ENCODE results near the gene AGAP5. TPM values are rescaled to one million over a fixed set of nuclear protein-coding genes. Genes with fewer than 3 reads are reported as not detected.

The AGAP5 gene
- total and polyA plus RNA-seq, 10 of the 15 experiments (the other 5 are each of a cell fraction or from before 2014, with no cell fraction given): 0.68 to 8.5 (median 6.7) TPM; not detected in 1

GRCh38 chr10:73730153-73730906 lies 32.4 kb upstream of the AGAP5 start:
- peak; percentile 83 for FAIRE-seq
- H3K27ac ChIP-seq (ENCODE audit: control insufficient read depth, insufficient read depth): peak overlapping the region; percentile 67
- no TSS peak for BruUV-seq (replicated peaks)
- WGBS (ENCODE audit: insufficient coverage, insufficient replicate concordance, low lambda C conversion rate, missing lambda C conversion rate): under 1% methylated on average over 58 of the region's 58 CpGs
- H3K79me2 ChIP-seq (ENCODE audit: control insufficient read depth, insufficient read depth, low read length): peaks cover 24% of the 10 kb centered on the region
- H3K9me3 ChIP-seq (replicated peaks; ENCODE audit: control insufficient read depth, insufficient read depth, low read length): no peaks in the 10 kb centered on the region
- peak overlapping the region; percentile 95 for H2AFZ ChIP-seq (ENCODE audit: control insufficient read depth, low read depth, low read length)
- in situ Hi-C loops (cut with MboI): no loop called here
- ChIA-PET SMC1A (ENCODE audit: uncharacterized antibody, unreplicated experiment) (interaction anchor here (0.7 to 4.7 kb wide), 11 partner anchors 13 to 149 kb away, joined by 3 to 35 read pairs (median 6); partner anchors contain the start of genes CHCHD1 and SEC24C), CTCF (interaction anchor here (0.9 to 2.2 kb wide), 7 partner anchors 9 to 76 kb away, joined by 3 to 14 read pairs (median 3); a partner anchor contains a TSS), RAD21 (ENCODE audit: unreplicated experiment) (interaction anchor here (0.6 to 3.1 kb wide), 13 partner anchors 10 to 161 kb away, joined by 3 to 25 read pairs (median 6); partner anchors contain the start of genes CHCHD1, SEC24C and ZSWIM8), POLR2A (interaction anchor here (0.8 to 3.7 kb wide), 10 partner anchors 13 to 372 kb away, joined by 3 to 38 read pairs (median 4); partner anchors contain the start of genes CFAP70 and SEC24C)
- H3K36me3 ChIP-seq (ENCODE audit: control insufficient read depth in 2 of 2, insufficient read depth in 2 of 2, low read length in 1 of 2): no peaks in the 10 kb centered on the region; a peak in 2 of 4 replicates
- peak overlapping the region; percentile 80 for H3K4me3 ChIP-seq
- DNase-seq (ENCODE audit: low read depth, low spot score): peak; percentile 68
- ATAC-seq: peak; percentile 95
- no peaks in the 10 kb centered on the region; the same call in 1 of the 2 replicates for H3K4me1 ChIP-seq (ENCODE audit: control insufficient read depth, insufficient read depth, low read length)
- no peaks in the 10 kb centered on the region for H3K27me3 ChIP-seq (replicated peaks in 1 of 2; ENCODE audit: control insufficient read depth in 2 of 2, insufficient read depth in 2 of 2, low read length in 1 of 2)
- H3K4me2 ChIP-seq (ENCODE audit: control insufficient read depth, insufficient read depth): peak overlapping the region; percentile 44; the same call in 1 of the 2 replicates
- intact Hi-C loops (cut with micrococcal nuclease; ENCODE audit: unreplicated experiment): loop anchor here (1.0 kb wide), 1 partner anchor 14 kb away; the partner anchor contains the start of gene SEC24C
- no peaks in the 10 kb centered on the region for H4K20me1 ChIP-seq (ENCODE audit: control insufficient read depth, insufficient read depth)
- peak overlapping the region; percentile 79 for H3K9ac ChIP-seq (ENCODE audit: control insufficient read depth, insufficient read depth, low read length)
- TF ChIP-seq E2F4 (IDR thresholded peaks at IDR 0.05; ENCODE audit: low read depth, low read length): no peak
- TF ChIP-seq CHD4 (IDR thresholded peaks at IDR 0.05): no peak
- peak; percentile 46 to 76 for TF ChIP-seq EGR1 (IDR thresholded peaks at IDR 0.05; ENCODE audit: borderline replicate concordance in 1 of 2, low read depth in 2 of 2, low read length in 2 of 2)
- no peak for TF ChIP-seq KDM1A (IDR thresholded peaks at IDR 0.05; ENCODE audit: borderline replicate concordance)
- TF ChIP-seq BHLHE40 (IDR thresholded peaks at IDR 0.05; ENCODE audit: borderline replicate concordance in 1 of 2, low read depth in 2 of 2, low read length in 1 of 2): peak; percentile 9 to 18; a peak in 1 of 4 replicates
- TF ChIP-seq E2F8 (IDR thresholded peaks at IDR 0.05; ENCODE audit: low read depth, partially characterized antibody): peak; percentile 87
- TF ChIP-seq TARDBP (IDR thresholded peaks at IDR 0.05; ENCODE audit: borderline replicate concordance): no peak
- no peak; the same call in 1 of the 2 replicates for TF ChIP-seq TCF7 (IDR thresholded peaks at IDR 0.05; ENCODE audit: borderline replicate concordance)
- peak; percentile 90 for TF ChIP-seq CREB1 (IDR thresholded peaks at IDR 0.05; ENCODE audit: low read depth)
- 0 out of 2 replicates have a peak, but pooled peaks have one; percentile 5 for TF ChIP-seq MYB (IDR thresholded peaks at IDR 0.05; ENCODE audit: borderline replicate concordance, low read depth, low read length)
- TF ChIP-seq BACH1 (IDR thresholded peaks at IDR 0.05; ENCODE audit: borderline replicate concordance): no peak
- no peak for TF ChIP-seq BCL3 (IDR thresholded peaks at IDR 0.05; ENCODE audit: borderline replicate concordance, insufficient read depth, low read depth, low read length, poor library complexity, severe bottlenecking)
- TF ChIP-seq BCL11A (IDR thresholded peaks at IDR 0.05; ENCODE audit: low read depth, low read length): 0 out of 2 replicates have a peak, but pooled peaks have one; percentile 35
- TF ChIP-seq ATF2 (IDR thresholded peaks at IDR 0.05; ENCODE audit: low read length): 0 out of 2 replicates have a peak, but pooled peaks have one; percentile 23
- TF ChIP-seq GABPA (IDR thresholded peaks at IDR 0.05; ENCODE audit: low read depth): peak; percentile 99
